Head of caudate nucleus (tissue), 42 donors: ENCODE results near the gene EFNB3.

ENCODE experiments used
- DNase-seq, 42 donors: peaks; one replicate each; pipeline versions ENCODE4 v3.0.0 to v3.0.0-alpha.2; 2020 to 2021; ENCODE audit warnings: mixed read lengths in 7 of 42
- intact Hi-C: fragments of 100-400 bp; cut with DNase I; formaldehyde crosslinking; loops from one replicate; pipeline ENCODE4 v1.15.0; 2022

Gene EFNB3

GRCh38 chr17:7748076-7748775 lies 43.2 kb downstream of the EFNB3 start:
- intact Hi-C loops, result no loop called here
- DNase-seq, result peak in 1 of 42 donors; percentile 2

DNA sequence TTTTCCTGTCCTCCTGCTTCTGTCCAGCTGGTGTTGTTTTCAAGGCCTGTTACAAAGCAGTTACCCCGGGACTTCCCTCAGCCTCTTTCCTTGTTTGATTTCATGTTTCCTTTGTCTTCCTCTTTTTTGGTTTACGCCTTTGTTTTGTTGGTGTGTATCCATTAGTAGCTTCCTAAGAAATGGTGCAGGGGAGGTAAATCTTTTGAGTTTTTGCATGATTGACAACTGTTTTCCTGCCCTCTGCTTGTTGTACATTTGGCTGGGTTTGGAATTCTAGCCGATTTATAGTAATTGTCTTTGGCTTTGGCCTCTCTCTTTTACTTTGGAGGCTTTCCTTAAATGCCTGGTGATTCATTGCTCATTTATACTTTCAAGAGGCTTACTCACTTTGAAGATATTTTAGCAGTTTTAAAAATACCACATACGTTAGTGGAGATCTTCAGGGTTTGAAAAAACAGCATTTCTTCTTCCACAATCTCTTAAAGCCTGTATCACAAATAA lies 45.4 kb downstream of the EFNB3 start:
- no peak for DNase-seq
- intact Hi-C loops, result no loop called here

- no peak for DNase-seq
- intact Hi-C loops, result no loop called here
Observed at GRCh38 chr17:7754656-7755055, 49.7 kb downstream of the EFNB3 start.

DNA sequence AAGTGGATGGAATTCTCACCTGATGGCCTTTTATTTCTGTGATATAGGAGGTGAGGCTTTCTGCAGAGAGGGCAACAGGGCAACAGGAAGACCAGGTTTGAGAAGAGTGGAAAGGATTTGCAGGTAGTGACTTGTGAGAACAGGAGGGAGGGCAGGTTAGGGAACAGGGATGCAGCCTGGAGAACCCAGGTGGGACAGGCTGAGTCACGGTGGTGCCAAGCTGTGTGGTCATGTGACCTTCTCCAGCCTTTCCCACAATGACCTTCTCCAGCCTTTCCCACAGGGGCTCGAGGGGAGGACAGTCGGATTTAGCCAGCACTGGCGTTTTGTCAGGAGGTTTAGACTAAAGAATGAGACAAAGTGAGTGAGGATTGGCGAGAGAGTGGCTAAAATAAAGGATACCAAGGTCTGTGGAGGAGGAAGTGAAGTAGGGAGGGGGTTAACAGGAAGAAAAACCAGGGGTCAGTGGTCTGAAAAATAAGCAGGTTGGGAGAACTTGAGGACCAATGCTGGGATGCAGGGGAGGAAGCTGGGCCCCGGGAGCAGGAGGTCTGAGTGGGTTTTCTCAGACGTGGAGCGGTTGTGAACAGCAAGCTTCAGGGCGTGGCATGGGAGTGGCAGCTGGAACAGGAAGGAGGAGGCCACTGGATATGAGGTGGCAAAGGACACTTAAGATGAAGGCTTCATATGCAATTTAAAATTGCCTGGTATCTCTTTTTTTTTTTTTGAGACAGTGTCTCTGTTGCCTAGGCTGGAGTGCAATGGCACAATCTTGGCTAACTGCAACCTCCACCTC lies 50.3 kb downstream of the EFNB3 start:
- DNase-seq, result no peak
- intact Hi-C loops, result no loop called here

- intact Hi-C loops, result no loop called here
- no peak for DNase-seq
Observed at GRCh38 chr17:7756968-7757367, 52.0 kb downstream of the EFNB3 start.
